GM23338 (cell line): ENCODE data around the gene PTGIS. TPM values are rescaled to one million over a fixed set of nuclear protein-coding genes. Genes with fewer than 3 reads are reported as not detected.

ENCODE experiments used
- ATAC-seq: fragments of 200-7000 bp; cut with Tn5 transposase; 3 replicates; pipeline ENCODE4 v1.9.1; 2020
- DNase-seq: peaks from one replicate; pipeline ENCODE4 v3.0.0-alpha.2; 2015; ENCODE audit warnings: low spot score
- H2AFZ ChIP-seq: fragments of 200-600 bp; sonication (generic); 2 replicates; pipeline ENCODE4 v1.8.0; 2016; ENCODE audit warnings: antibody characterized with exemption, mild to moderate bottlenecking, moderate library complexity
- H3F3A ChIP-seq: fragments of 200-600 bp; sonication (generic); replicated peaks from 2 replicates; pipeline ENCODE4 v1.8.0; 2017; ENCODE audit warnings: antibody characterized with exemption, mixed run types, low read depth
- H3K27ac ChIP-seq: fragments of 200-600 bp; sonication (generic); 2 replicates; pipeline ENCODE4 v1.6.1; 2016; ENCODE audit warnings: low read depth
- H3K27me3 ChIP-seq: fragments of 200-600 bp; sonication (generic); 2 replicates; pipeline ENCODE4 v1.8.0; 2016; ENCODE audit warnings: mild to moderate bottlenecking, mixed run types, moderate library complexity; ENCODE audit not compliant: insufficient read depth
- H3K36me3 ChIP-seq: fragments of 200-600 bp; sonication (generic); 2 replicates; pipeline ENCODE4 v1.8.0; 2016; ENCODE audit warnings: mild to moderate bottlenecking; ENCODE audit not compliant: insufficient read depth
- H3K4me1 ChIP-seq: fragments of 200-600 bp; sonication (generic); 2 replicates; pipeline ENCODE4 v1.8.0; 2016; ENCODE audit warnings: mild to moderate bottlenecking, moderate library complexity; ENCODE audit not compliant: insufficient read depth
- H3K4me2 ChIP-seq: fragments of 200-600 bp; sonication (generic); 2 replicates; pipeline ENCODE4 v1.7.1; 2017; ENCODE audit warnings: mixed run types
- H3K4me3 ChIP-seq: fragments of 200-600 bp; sonication (generic); 2 replicates; pipeline ENCODE4 v1.6.1; 2016; ENCODE audit warnings: mixed run types
- H3K79me2 ChIP-seq: fragments of 200-600 bp; sonication (generic); replicated peaks from 2 replicates; pipeline ENCODE4 v1.8.0; 2017; ENCODE audit warnings: mild to moderate bottlenecking; ENCODE audit not compliant: insufficient read depth
- H3K9me2 ChIP-seq: fragments of 200-600 bp; sonication (generic); 2 replicates; pipeline ENCODE4 v1.8.0; 2017; ENCODE audit not compliant: insufficient read depth
- H4K20me1 ChIP-seq: fragments of 200-600 bp; sonication (generic); replicated peaks from 2 replicates; pipeline ENCODE4 v1.8.0; 2017; ENCODE audit warnings: mild to moderate bottlenecking; ENCODE audit not compliant: insufficient read depth
- H3K27ac Mint-ChIP-seq: 2 replicates; pipeline ENCODE4 v1.8.0; 2020; ENCODE audit warnings: inconsistent platforms, mild to moderate bottlenecking, moderate library complexity, mixed read lengths
- H3K27me3 Mint-ChIP-seq: 3 replicates; pipeline ENCODE4 v1.8.0; 2022; ENCODE audit warnings: low read depth, mild to moderate bottlenecking, moderate library complexity, mixed read lengths, inconsistent platforms; ENCODE audit not compliant: insufficient read depth, poor library complexity
- H3K36me3 Mint-ChIP-seq: 3 replicates; pipeline ENCODE4 v1.8.0; 2021; ENCODE audit warnings: low read depth, mild to moderate bottlenecking, inconsistent platforms, moderate library complexity, mixed read lengths
- H3K4me1 Mint-ChIP-seq: 3 replicates; pipeline ENCODE4 v1.8.0; 2020; ENCODE audit warnings: mild to moderate bottlenecking, inconsistent platforms, mixed read lengths
- H3K4me3 Mint-ChIP-seq: 3 replicates; pipeline ENCODE4 v1.8.0; 2021; ENCODE audit warnings: moderate library complexity, mild to moderate bottlenecking, inconsistent platforms, mixed read lengths
- H3K9me3 Mint-ChIP-seq: 3 replicates; pipeline ENCODE4 v1.8.0; 2020; ENCODE audit warnings: moderate library complexity, mild to moderate bottlenecking, inconsistent platforms, mixed read lengths
- CREB1 ChIP-seq: fragments of 250-450 bp; sonication (Bioruptor Pico); IDR thresholded peaks from 2 replicates; pipeline ENCODE4 v1.5.0; 2020; ENCODE audit warnings: low read depth, mild to moderate bottlenecking, moderate library complexity
- EZH2 ChIP-seq: fragments of 200-600 bp; sonication (generic); IDR thresholded peaks from one replicate; pipeline ENCODE4 v1.8.0; 2017; ENCODE audit warnings: antibody characterized with exemption, mild to moderate bottlenecking, low read depth; ENCODE audit not compliant: unreplicated experiment
- EZH2phosphoT487 ChIP-seq: fragments of 200-600 bp; sonication (generic); IDR thresholded peaks from one replicate; pipeline ENCODE4 v1.8.1; 2018; ENCODE audit warnings: antibody characterized with exemption; ENCODE audit not compliant: unreplicated experiment
- JUNB ChIP-seq: IDR thresholded peaks from one replicate; pipeline ENCODE4 v1.6.1; 2016; ENCODE audit warnings: antibody characterized with exemption; ENCODE audit not compliant: unreplicated experiment
- NANOG ChIP-seq: IDR thresholded peaks from 2 replicates; pipeline ENCODE4 v1.6.1; 2016; ENCODE audit warnings: antibody characterized with exemption, borderline replicate concordance
- POLR2AphosphoS5 ChIP-seq: IDR thresholded peaks from 2 replicates; pipeline ENCODE4 v1.6.1; 2016; ENCODE audit warnings: antibody characterized with exemption, low read depth
- STAT1 ChIP-seq: IDR thresholded peaks from one replicate; pipeline ENCODE4 v1.6.1; 2016; ENCODE audit warnings: antibody characterized with exemption; ENCODE audit not compliant: unreplicated experiment
- ZNF331 ChIP-seq: fragments of 250-450 bp; sonication (Bioruptor Pico); IDR thresholded peaks from 2 replicates; pipeline ENCODE4 v1.5.0; 2020; ENCODE audit warnings: low read depth, mild to moderate bottlenecking, moderate library complexity
- polyA plus RNA-seq: library from polyadenylated mRNA; unstranded; fragments of >200 nt; fragmentation: Nextera tagmentation; extraction: Ambion mirVana; gene quantifications from 2 replicates; pipeline ENCODE4 v1.2.1, GENCODE V29; 2016
- total RNA-seq: library from RNA; depleted of rRNA; stranded (reverse); fragments of >200 nt; shearing (Covaris generic); gene quantifications from 2 replicates; pipeline ENCODE4 v1.2.3, GENCODE V29; 2014
- TF ChIP-seq, protein P1 (sequence below), 2 experiments: fragments of 200-600 bp in 1 of 2; sonication (generic) in 1 of 2; conservative IDR thresholded peaks; 2 replicates each; pipeline versions ENCODE4 v1.5.1 to v1.6.1; 2016 to 2017; ENCODE audit warnings: antibody characterized with exemption in 2 of 2, low read depth in 2 of 2, mild to moderate bottlenecking in 2 of 2, moderate library complexity in 1 of 2
- TF ChIP-seq, protein P2 (sequence below): IDR thresholded peaks from one replicate; pipeline ENCODE4 v1.6.1; 2018; ENCODE audit warnings: antibody characterized with exemption; ENCODE audit not compliant: unreplicated experiment
- TF ChIP-seq, protein P3 (sequence below): IDR thresholded peaks from 2 replicates; pipeline ENCODE4 v1.6.1; 2016; ENCODE audit warnings: antibody characterized with exemption

PTGIS gene
- total and polyA plus RNA-seq, 2 experiments from 2014 or later = 6.6 to 28.7 TPM

DNA sequence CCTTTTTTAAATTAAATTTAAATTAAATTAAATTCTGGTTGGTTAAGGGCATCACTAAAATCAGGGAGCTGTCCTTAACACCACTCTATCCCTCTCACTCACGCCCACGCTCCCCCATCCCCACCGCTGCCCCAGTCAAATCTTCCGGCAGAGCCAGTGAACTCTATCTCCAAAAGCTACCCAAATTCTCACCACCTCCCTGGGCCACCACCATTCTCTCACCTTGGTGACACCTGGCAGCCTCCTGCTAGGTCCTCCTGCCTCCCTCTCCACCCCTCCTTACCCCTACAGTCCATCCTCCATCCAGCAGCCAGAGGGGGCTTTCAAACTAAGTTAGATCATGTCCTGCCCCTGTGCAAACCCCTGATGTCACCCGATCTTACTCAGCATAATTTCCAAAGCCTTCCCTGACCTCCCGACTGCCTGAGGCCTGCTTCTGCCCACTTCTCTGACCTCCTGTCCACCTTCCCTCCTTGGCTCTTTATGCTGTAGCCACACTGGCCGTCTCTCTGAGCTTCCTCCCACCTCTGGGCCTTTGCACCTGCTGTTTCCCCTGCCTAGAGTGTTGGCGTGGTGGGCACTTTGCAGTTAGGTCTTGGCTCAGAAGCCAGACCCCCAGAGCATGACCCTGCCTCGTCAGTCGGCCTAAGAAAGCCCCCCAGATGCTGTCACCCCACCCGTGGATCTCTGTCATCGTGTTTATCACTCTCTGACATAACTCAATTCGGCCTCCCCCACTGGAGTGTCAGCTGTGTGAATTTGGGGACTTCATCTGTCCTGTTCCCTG is 24.7 kb downstream of the PTGIS start (continued):
- TF ChIP-seq, protein P1, sequence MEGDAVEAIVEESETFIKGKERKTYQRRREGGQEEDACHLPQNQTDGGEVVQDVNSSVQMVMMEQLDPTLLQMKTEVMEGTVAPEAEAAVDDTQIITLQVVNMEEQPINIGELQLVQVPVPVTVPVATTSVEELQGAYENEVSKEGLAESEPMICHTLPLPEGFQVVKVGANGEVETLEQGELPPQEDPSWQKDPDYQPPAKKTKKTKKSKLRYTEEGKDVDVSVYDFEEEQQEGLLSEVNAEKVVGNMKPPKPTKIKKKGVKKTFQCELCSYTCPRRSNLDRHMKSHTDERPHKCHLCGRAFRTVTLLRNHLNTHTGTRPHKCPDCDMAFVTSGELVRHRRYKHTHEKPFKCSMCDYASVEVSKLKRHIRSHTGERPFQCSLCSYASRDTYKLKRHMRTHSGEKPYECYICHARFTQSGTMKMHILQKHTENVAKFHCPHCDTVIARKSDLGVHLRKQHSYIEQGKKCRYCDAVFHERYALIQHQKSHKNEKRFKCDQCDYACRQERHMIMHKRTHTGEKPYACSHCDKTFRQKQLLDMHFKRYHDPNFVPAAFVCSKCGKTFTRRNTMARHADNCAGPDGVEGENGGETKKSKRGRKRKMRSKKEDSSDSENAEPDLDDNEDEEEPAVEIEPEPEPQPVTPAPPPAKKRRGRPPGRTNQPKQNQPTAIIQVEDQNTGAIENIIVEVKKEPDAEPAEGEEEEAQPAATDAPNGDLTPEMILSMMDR (conservative IDR thresholded peaks at IDR 0.05; ENCODE audit: low read depth in 2 of 2) = no peak
- no peak for TF ChIP-seq CREB1 (CRISPR knock-in tag)
- no peak for TF ChIP-seq EZH2
- TF ChIP-seq, protein P2, sequence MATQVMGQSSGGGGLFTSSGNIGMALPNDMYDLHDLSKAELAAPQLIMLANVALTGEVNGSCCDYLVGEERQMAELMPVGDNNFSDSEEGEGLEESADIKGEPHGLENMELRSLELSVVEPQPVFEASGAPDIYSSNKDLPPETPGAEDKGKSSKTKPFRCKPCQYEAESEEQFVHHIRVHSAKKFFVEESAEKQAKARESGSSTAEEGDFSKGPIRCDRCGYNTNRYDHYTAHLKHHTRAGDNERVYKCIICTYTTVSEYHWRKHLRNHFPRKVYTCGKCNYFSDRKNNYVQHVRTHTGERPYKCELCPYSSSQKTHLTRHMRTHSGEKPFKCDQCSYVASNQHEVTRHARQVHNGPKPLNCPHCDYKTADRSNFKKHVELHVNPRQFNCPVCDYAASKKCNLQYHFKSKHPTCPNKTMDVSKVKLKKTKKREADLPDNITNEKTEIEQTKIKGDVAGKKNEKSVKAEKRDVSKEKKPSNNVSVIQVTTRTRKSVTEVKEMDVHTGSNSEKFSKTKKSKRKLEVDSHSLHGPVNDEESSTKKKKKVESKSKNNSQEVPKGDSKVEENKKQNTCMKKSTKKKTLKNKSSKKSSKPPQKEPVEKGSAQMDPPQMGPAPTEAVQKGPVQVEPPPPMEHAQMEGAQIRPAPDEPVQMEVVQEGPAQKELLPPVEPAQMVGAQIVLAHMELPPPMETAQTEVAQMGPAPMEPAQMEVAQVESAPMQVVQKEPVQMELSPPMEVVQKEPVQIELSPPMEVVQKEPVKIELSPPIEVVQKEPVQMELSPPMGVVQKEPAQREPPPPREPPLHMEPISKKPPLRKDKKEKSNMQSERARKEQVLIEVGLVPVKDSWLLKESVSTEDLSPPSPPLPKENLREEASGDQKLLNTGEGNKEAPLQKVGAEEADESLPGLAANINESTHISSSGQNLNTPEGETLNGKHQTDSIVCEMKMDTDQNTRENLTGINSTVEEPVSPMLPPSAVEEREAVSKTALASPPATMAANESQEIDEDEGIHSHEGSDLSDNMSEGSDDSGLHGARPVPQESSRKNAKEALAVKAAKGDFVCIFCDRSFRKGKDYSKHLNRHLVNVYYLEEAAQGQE = no peak
- TF ChIP-seq, protein P3, sequence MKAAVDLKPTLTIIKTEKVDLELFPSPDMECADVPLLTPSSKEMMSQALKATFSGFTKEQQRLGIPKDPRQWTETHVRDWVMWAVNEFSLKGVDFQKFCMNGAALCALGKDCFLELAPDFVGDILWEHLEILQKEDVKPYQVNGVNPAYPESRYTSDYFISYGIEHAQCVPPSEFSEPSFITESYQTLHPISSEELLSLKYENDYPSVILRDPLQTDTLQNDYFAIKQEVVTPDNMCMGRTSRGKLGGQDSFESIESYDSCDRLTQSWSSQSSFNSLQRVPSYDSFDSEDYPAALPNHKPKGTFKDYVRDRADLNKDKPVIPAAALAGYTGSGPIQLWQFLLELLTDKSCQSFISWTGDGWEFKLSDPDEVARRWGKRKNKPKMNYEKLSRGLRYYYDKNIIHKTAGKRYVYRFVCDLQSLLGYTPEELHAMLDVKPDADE = no peak
- no peak for TF ChIP-seq JUNB

DNA sequence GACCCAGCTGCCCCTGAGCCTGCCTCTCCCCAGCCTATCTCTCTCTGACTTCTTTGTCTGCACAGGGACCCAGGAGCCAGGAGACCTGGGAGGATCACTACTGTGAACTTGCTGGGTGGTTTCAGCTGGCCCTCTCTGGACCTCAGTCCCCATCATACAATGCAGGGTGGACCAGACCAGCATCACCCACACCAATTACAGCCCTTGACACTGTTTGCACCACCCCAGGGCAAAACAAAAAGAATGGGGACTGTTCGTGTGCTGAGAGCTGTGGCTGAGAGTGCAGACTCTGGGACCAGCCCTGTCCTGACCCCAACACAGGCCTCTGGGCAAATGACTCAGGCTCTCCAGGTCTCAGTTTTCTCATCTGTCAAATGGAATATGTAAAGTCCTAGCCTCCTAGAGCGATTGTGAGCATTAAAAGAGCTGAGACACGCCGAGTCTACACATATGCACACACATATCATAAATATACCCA is 25.4 kb downstream of the PTGIS start:
- no peak for ATAC-seq
- no peak for TF ChIP-seq JUNB
- TF ChIP-seq NANOG = no peak
- no peak for TF ChIP-seq STAT1
- TF ChIP-seq, protein P2 = no peak
- TF ChIP-seq, protein P3 = no peak
- TF ChIP-seq EZH2phosphoT487 = no peak
- no peak for TF ChIP-seq CREB1 (CRISPR knock-in tag)
- no peak for TF ChIP-seq POLR2AphosphoS5
- no peak for TF ChIP-seq ZNF331

More for the DNA sequence above, 25.4 kb downstream of the PTGIS start:
- Mint-ChIP-seq H3K36me3 (peaks cover 71% of the 10 kb centered on the region), H3K9me3 (no peaks in the 10 kb centered on the region), H3K27ac (no peak overlapping the region), H3K4me3 (no peak overlapping the region), H3K27me3 (peaks cover 5% of the 10 kb centered on the region), H3K4me1 (no peaks in the 10 kb centered on the region; the same call in 2 of the 3 replicates)
- Histone ChIP-seq H3K9me2 (no peaks in the 10 kb centered on the region), H3K4me2 (no peak overlapping the region), H3K4me3 (no peak overlapping the region), H4K20me1 (no peaks in the 10 kb centered on the region), H3K4me1 (no peaks in the 10 kb centered on the region), H3F3A (no peaks in the 10 kb centered on the region), H3K36me3 (no peaks in the 10 kb centered on the region; the same call in 1 of the 2 replicates), H3K79me2 (no peaks in the 10 kb centered on the region), H3K27me3 (no peaks in the 10 kb centered on the region), H2AFZ (no peak overlapping the region), H3K27ac (no peak overlapping the region)
- DNase-seq = no peak
